ENCODE measurements around the gene STK4. TPM values are rescaled to one million over a fixed set of nuclear protein-coding genes. Genes with fewer than 3 reads are reported as not detected.

Gene STK4
- total RNA-seq, 4 donors from 2014 or later: 25.4 to 63.9 (median 33.5) TPM

- Histone ChIP-seq H3K9me3 (no peaks in the 10 kb centered on the region), H3K27ac (peak overlapping the region; percentile 84), H3K4me1 (peaks cover 19% of the 10 kb centered on the region), H3K27me3 (no peaks in the 10 kb centered on the region), H3K4me3 (peak overlapping the region; percentile 82), H3K36me3 (peaks cover 22% of the 10 kb centered on the region)
- DNase-seq (ENCODE audit: low spot score in 2 of 2): no peak
- TF ChIP-seq POLR2A (IDR thresholded peaks at IDR 0.05) (no peak), EP300 (IDR thresholded peaks at IDR 0.05) (no peak), POLR2AphosphoS5 (IDR thresholded peaks at IDR 0.05) (no peak), CTCF (IDR thresholded peaks at IDR 0.05) (no peak)
- WGBS: 19% methylated on average over 8 of the region's 8 CpGs
These were observed 7.2 kb upstream of the STK4 start for GRCh38 chr20:44959082-44959637.

GRCh38 chr20:44959638-44960102 is 6.6 kb upstream of the STK4 start:
- no peak for DNase-seq (ENCODE audit: low spot score in 2 of 2)
- H3K9me3 ChIP-seq: no peaks in the 10 kb centered on the region
- peaks cover 17% of the 10 kb centered on the region for H3K36me3 ChIP-seq
- H3K4me3 ChIP-seq: peak overlapping the region; percentile 82
- H3K27ac ChIP-seq: peak overlapping the region; percentile 84
- no peaks in the 10 kb centered on the region for H3K27me3 ChIP-seq
- WGBS: 3% methylated on average over 13 of the region's 13 CpGs
- TF ChIP-seq EP300 (IDR thresholded peaks at IDR 0.05): no peak
- TF ChIP-seq POLR2AphosphoS5 (IDR thresholded peaks at IDR 0.05): no peak
- TF ChIP-seq POLR2A (IDR thresholded peaks at IDR 0.05): no peak
- no peak for TF ChIP-seq CTCF (IDR thresholded peaks at IDR 0.05)
- peaks cover 19% of the 10 kb centered on the region for H3K4me1 ChIP-seq

DNA sequence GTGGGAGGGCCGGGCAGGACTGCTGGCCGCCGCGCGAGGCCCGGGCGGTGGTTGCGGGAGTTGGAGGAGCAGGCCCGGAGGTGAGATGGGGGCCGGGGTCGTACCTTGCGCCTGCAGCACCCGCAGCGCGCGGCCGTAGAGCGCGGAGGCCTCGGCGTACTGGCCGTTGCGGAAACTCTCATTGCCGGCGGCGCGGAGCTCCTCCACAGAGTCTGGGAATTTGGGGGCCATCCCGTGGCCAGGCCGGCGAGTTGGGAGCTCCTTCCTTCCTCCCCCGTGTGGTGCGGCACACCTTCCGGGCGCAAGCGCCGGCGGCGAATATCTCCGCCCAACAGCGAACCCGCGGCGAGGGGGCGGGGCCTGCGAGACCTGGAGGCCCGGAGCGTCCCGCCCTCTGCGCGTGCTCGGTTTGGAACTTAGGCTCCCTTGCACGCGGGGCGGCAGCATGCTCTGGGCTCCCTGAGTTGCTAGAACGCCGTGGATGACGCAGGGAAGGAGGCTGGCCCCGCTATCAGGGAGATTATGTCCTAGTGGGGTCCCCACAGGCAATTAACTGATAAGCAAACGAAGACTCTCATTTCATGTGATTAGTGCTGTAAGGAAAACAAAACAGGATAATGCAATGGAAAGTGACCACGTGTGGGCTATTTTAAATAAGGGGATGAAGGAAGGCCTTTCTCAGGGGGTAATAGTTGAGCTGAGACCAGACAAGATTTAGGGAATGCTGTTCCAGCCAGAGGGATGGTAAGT is 6.0 kb upstream of the STK4 start, which contains the start of gene TOMM34:
TSS of gene TOMM34 (minus strand) at position 295 of the 750 bp plus-strand sequence. CDS start at position 231, 64 bp downstream.
- WGBS: under 1% methylated on average over 17 of the region's 60 CpGs
- Histone ChIP-seq H3K4me3 (peak within 1 kb of the TSS; percentile 82), H3K27me3 (no peaks in the 10 kb centered on the region), H3K4me1 (peaks cover 19% of the 10 kb centered on the region), H3K9me3 (no peaks in the 10 kb centered on the region), H3K27ac (peak within 1 kb of the TSS; percentile 84), H3K36me3 (peaks cover 11% of the 10 kb centered on the region)
- peak; percentile 94 for DNase-seq (ENCODE audit: low spot score in 2 of 2)
- TF ChIP-seq CTCF (IDR thresholded peaks at IDR 0.05): no peak
- no peak for TF ChIP-seq EP300 (IDR thresholded peaks at IDR 0.05)
- TF ChIP-seq POLR2A (IDR thresholded peaks at IDR 0.05): peak in 1 of 2 donors; percentile 53
- no peak for TF ChIP-seq POLR2AphosphoS5 (IDR thresholded peaks at IDR 0.05)

DNA sequence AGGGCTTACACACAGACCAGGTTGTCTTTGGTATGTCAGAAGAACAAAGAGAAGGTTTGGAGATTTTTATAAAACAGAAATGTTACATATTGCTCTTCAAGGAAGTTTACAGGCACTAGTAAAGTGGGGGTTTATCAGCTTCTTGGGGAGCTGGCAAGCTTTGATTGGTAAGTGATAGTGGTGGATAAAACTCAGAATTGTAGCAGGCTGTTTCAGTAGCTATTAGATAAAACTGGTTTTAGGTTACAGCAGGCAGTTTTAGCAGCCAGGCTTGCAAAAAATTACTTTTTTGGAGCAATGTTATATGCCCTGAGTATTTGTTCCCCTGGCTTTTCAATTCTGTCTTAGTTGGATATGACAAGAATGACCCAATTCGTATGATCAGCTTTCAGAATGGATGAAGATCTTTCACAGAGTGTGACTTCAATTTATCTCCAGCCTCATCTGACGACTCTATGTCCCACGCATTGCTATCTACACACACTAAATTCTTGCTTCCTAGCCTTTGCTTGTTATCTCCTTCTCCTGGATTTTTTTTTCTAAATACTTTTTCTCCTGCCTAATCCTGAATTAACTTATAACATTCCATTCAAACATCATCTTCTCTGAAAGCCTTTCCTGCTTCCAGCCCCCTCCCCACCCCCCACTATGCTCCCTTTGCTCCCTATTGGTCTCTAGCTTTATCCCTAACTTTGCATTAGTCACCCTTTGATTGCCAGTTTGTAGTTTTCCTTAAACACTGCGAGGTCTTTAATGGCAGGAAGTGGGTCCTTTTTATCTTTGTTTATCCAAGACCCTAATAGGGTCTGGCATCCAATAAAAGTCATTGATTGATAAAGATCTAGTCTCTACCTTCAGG is 5.1 kb upstream of the STK4 start:
- Histone ChIP-seq H3K4me3 (no peak overlapping the region), H3K36me3 (peaks cover under 1% of the 10 kb centered on the region), H3K9me3 (no peaks in the 10 kb centered on the region), H3K4me1 (peaks cover 25% of the 10 kb centered on the region), H3K27me3 (no peaks in the 10 kb centered on the region), H3K27ac (no peak overlapping the region)
- no peak for TF ChIP-seq CTCF (IDR thresholded peaks at IDR 0.05)
- TF ChIP-seq POLR2A (IDR thresholded peaks at IDR 0.05): no peak
- no peak for TF ChIP-seq EP300 (IDR thresholded peaks at IDR 0.05)
- no peak for TF ChIP-seq POLR2AphosphoS5 (IDR thresholded peaks at IDR 0.05)
- DNase-seq (ENCODE audit: low spot score in 2 of 2): no peak
- WGBS: 72% methylated on average over 4 of the region's 4 CpGs

Data from suprapubic skin (tissue), 4 donors.